HG02870 (cell line): ENCODE data around the gene TRAF3IP1.
"Not testable (repeated sequence)": the region's sequence is repeated elsewhere in the genome, so short reads cannot be mapped to it uniquely, and the experiment has no call there.

Source experiments
- ATAC-seq: cut with Tn5 transposase; IDR thresholded peaks from one replicate; pipeline ENCODE4 v1.9.1; 2021; ENCODE audit warnings: mild to moderate bottlenecking, moderate library complexity; ENCODE audit not compliant: unreplicated experiment

Gene TRAF3IP1

GRCh38 chr2:238337846-238338245 lies 17.5 kb downstream of the TRAF3IP1 start:
- no peak for ATAC-seq

GRCh38 chr2:238338710-238339394 lies 18.5 kb downstream of the TRAF3IP1 start:
- no peak for ATAC-seq

GRCh38 chr2:238339395-238339780 lies 19.1 kb downstream of the TRAF3IP1 start:
- ATAC-seq, result no peak

- ATAC-seq, result no peak
Measured at GRCh38 chr2:238339814-238340213, 19.5 kb downstream of the TRAF3IP1 start.

GRCh38 chr2:238341536-238341935 lies 21.2 kb downstream of the TRAF3IP1 start:
- ATAC-seq, result no peak

- no peak for ATAC-seq
Measured at GRCh38 chr2:238344035-238344434, 23.7 kb downstream of the TRAF3IP1 start.

GRCh38 chr2:238344517-238344916 lies 24.2 kb downstream of the TRAF3IP1 start:
- ATAC-seq, result no peak

- ATAC-seq, result no peak
Measured at GRCh38 chr2:238345297-238345968, 25.1 kb downstream of the TRAF3IP1 start.

- ATAC-seq, result no peak
Measured at GRCh38 chr2:238346544-238346943, 26.2 kb downstream of the TRAF3IP1 start.

GRCh38 chr2:238350150-238350897 lies 30.0 kb downstream of the TRAF3IP1 start:
- ATAC-seq, result no peak

GRCh38 chr2:238351315-238351714 lies 31.0 kb downstream of the TRAF3IP1 start:
- ATAC-seq, result no peak

- ATAC-seq, result no peak
Measured at GRCh38 chr2:238352361-238352760, 32.0 kb downstream of the TRAF3IP1 start.

- no peak for ATAC-seq
Measured at GRCh38 chr2:238358769-238359168, 38.5 kb downstream of the TRAF3IP1 start.

- ATAC-seq, result no peak
Measured at GRCh38 chr2:238359403-238359802, 39.1 kb downstream of the TRAF3IP1 start.

- no peak for ATAC-seq
Measured at GRCh38 chr2:238361877-238362276, 41.6 kb downstream of the TRAF3IP1 start.

- ATAC-seq, result no peak
Measured at GRCh38 chr2:238362626-238363025, 42.3 kb downstream of the TRAF3IP1 start.

- ATAC-seq, result no peak
Measured at GRCh38 chr2:238369591-238370040, 49.3 kb downstream of the TRAF3IP1 start.

GRCh38 chr2:238370094-238370822 lies 49.9 kb downstream of the TRAF3IP1 start:
- no peak for ATAC-seq

- ATAC-seq, result no peak
Measured at GRCh38 chr2:238370823-238371372, 50.6 kb downstream of the TRAF3IP1 start.

- not testable (repeated sequence) for ATAC-seq
Measured at GRCh38 chr2:238372277-238372676, 52.0 kb downstream of the TRAF3IP1 start.

- no peak for ATAC-seq
Measured at GRCh38 chr2:238376884-238377391, 56.6 kb downstream of the TRAF3IP1 start.
